ENCODE measurements around the gene SLC39A8. TPM values are rescaled to one million over a fixed set of nuclear protein-coding genes. Genes with fewer than 3 reads are reported as not detected.

Gene SLC39A8
- total RNA-seq, 1 donor from 2014 or later: 27.7 TPM

- intact Hi-C loops (cut with DNase I): no loop called here
- H3K27ac ChIP-seq: no peak overlapping the region
- H3K4me1 ChIP-seq: no peaks in the 10 kb centered on the region
- no peak for DNase-seq (ENCODE audit: extremely low spot score in 2 of 2)
- H3K4me3 ChIP-seq: no peak overlapping the region
- H3K27me3 ChIP-seq: no peaks in the 10 kb centered on the region
- no peaks in the 10 kb centered on the region for H3K36me3 ChIP-seq
- no peak for TF ChIP-seq POLR2A (IDR thresholded peaks at IDR 0.05)
- TF ChIP-seq CTCF (IDR thresholded peaks at IDR 0.05): no peak
- no peak for TF ChIP-seq POLR2AphosphoS5 (IDR thresholded peaks at IDR 0.05; ENCODE audit: insufficient read depth in 1 of 2, low read depth in 1 of 2)
- no peaks in the 10 kb centered on the region for H3K9me3 ChIP-seq
These were observed 11.5 kb downstream of the SLC39A8 start for GRCh38 chr4:102333787-102334186.

DNA sequence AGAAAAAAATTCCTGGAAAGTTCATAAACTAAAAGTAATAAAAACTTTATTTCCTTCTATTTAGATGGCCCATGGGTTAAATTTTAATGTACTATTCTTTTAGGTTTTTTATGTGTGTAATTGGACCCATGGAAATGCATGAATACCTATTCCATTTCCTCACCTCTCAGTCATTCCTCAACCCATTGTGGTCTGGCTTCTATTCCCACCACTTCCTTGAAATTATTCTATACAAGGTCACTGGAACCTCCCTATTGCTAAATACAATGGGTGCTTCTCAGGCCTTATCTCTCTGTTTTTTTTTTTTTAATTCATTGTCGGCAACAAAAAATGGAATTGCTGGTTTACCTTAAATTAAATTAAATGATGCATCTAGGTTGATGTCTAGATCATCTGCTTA is 17.2 kb downstream of the SLC39A8 start:
- H3K9me3 ChIP-seq: no peaks in the 10 kb centered on the region
- no peaks in the 10 kb centered on the region for H3K27me3 ChIP-seq
- no peak overlapping the region for H3K27ac ChIP-seq
- intact Hi-C loops (cut with DNase I): no loop called here
- no peak overlapping the region for H3K4me3 ChIP-seq
- no peaks in the 10 kb centered on the region for H3K36me3 ChIP-seq
- DNase-seq (ENCODE audit: extremely low spot score in 2 of 2): no peak
- H3K4me1 ChIP-seq: no peaks in the 10 kb centered on the region
- TF ChIP-seq POLR2A (IDR thresholded peaks at IDR 0.05) (no peak), CTCF (IDR thresholded peaks at IDR 0.05) (no peak), POLR2AphosphoS5 (IDR thresholded peaks at IDR 0.05; ENCODE audit: insufficient read depth in 1 of 2, low read depth in 1 of 2) (no peak)

GRCh38 chr4:102326951-102327350 is 18.3 kb downstream of the SLC39A8 start:
- H3K4me1 ChIP-seq: no peaks in the 10 kb centered on the region
- no peak overlapping the region for H3K4me3 ChIP-seq
- H3K36me3 ChIP-seq: no peaks in the 10 kb centered on the region
- no peak overlapping the region for H3K27ac ChIP-seq
- H3K27me3 ChIP-seq: no peaks in the 10 kb centered on the region
- H3K9me3 ChIP-seq: no peaks in the 10 kb centered on the region
- TF ChIP-seq POLR2A (IDR thresholded peaks at IDR 0.05) (no peak), CTCF (IDR thresholded peaks at IDR 0.05) (no peak), POLR2AphosphoS5 (IDR thresholded peaks at IDR 0.05; ENCODE audit: insufficient read depth in 1 of 2, low read depth in 1 of 2) (no peak)
- intact Hi-C loops (cut with DNase I): no loop called here
- DNase-seq (ENCODE audit: extremely low spot score in 2 of 2): no peak

DNA sequence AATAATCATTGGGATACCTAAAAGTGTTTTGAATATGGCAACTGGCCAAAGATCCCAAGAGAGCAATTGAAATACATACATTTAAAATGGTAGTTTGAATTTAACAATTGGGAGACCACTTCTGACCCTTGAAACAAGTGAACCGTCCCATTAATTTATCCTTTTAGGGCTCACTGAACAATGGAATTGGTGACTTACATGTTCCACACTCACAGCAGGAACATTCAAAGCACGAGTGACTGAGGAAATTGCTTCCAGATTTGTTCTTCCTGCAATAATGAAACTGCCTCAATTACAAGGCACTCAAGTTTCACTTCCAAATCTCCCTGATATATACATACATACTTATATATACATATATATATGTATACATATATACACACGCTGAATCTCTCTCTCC is 20.6 kb downstream of the SLC39A8 start:
- no peaks in the 10 kb centered on the region for H3K27me3 ChIP-seq
- H3K9me3 ChIP-seq: no peaks in the 10 kb centered on the region
- H3K4me1 ChIP-seq: no peaks in the 10 kb centered on the region
- no peak overlapping the region for H3K27ac ChIP-seq
- H3K4me3 ChIP-seq: no peak overlapping the region
- no peak for TF ChIP-seq CTCF (IDR thresholded peaks at IDR 0.05)
- DNase-seq (ENCODE audit: extremely low spot score in 2 of 2): no peak
- H3K36me3 ChIP-seq: no peaks in the 10 kb centered on the region
- intact Hi-C loops (cut with DNase I): no loop called here

DNA sequence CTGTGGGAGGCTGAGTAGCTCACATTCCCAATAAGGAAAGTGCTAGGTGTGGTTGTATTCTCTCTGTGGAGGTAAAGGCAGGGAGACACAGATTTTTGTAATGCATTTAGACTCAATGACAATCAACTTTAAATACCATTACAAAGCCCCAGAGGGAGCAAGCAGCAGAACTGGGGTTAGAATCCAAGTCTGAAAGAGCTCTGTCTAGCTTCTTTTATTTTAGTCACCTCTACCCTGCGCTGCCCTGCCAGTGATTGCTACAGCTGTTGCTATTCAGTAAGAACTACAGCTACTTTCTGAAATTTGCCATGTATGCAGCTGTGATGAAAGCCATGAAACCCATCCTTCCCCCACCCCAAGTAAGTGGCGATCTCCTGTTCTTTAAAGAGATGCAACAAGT is 22.5 kb downstream of the SLC39A8 start:
- no peaks in the 10 kb centered on the region for H3K9me3 ChIP-seq
- no peak for DNase-seq (ENCODE audit: extremely low spot score in 2 of 2)
- intact Hi-C loops (cut with DNase I): no loop called here
- peaks cover 9% of the 10 kb centered on the region for H3K4me1 ChIP-seq
- H3K4me3 ChIP-seq: no peak overlapping the region
- no peak for TF ChIP-seq CTCF (IDR thresholded peaks at IDR 0.05)
- TF ChIP-seq POLR2AphosphoS5 (IDR thresholded peaks at IDR 0.05; ENCODE audit: insufficient read depth in 1 of 2, low read depth in 1 of 2): no peak
- no peak for TF ChIP-seq POLR2A (IDR thresholded peaks at IDR 0.05)
- H3K27ac ChIP-seq: no peak overlapping the region
- no peaks in the 10 kb centered on the region for H3K36me3 ChIP-seq
- H3K27me3 ChIP-seq: no peaks in the 10 kb centered on the region

All from vagina (tissue), 2 donors.